WI38 (cell line): Measurements from ENCODE around the gene DARS1.

ENCODE experiments used
- H3K4me3 ChIP-seq: 2 replicates; pipeline ENCODE4 v1.5.1; 2011; ENCODE audit warnings: low read depth, mild to moderate bottlenecking, control low read depth, low read length
- TF ChIP-seq, protein P1 (sequence below): IDR thresholded peaks from 2 replicates; pipeline ENCODE4 v1.5.1; 2012; ENCODE audit warnings: low read depth, mild to moderate bottlenecking, control low read depth, low read length

Gene DARS1

DNA sequence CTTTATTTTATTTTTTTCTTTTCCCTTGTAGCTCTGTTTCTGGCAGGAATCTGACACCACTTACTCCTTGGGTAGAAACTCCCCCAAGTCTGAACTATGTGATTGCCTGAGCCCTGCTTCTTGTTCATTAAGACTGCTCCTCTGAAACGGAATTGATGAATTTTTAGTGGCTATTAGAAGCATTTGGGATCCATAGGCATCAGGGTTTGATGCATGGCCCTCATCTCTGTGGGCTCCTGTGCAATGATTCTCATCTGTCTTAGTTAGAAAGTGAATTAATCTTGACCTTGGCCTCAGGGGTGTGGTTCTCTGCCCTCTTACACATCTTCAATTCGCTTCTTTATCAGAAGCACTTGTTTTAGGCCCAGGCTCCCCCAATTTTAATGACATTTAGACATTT is 31.0 kb upstream of the DARS1 start:
- TF ChIP-seq, protein P1, sequence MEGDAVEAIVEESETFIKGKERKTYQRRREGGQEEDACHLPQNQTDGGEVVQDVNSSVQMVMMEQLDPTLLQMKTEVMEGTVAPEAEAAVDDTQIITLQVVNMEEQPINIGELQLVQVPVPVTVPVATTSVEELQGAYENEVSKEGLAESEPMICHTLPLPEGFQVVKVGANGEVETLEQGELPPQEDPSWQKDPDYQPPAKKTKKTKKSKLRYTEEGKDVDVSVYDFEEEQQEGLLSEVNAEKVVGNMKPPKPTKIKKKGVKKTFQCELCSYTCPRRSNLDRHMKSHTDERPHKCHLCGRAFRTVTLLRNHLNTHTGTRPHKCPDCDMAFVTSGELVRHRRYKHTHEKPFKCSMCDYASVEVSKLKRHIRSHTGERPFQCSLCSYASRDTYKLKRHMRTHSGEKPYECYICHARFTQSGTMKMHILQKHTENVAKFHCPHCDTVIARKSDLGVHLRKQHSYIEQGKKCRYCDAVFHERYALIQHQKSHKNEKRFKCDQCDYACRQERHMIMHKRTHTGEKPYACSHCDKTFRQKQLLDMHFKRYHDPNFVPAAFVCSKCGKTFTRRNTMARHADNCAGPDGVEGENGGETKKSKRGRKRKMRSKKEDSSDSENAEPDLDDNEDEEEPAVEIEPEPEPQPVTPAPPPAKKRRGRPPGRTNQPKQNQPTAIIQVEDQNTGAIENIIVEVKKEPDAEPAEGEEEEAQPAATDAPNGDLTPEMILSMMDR = no peak
- no peak overlapping the region for H3K4me3 ChIP-seq

DNA sequence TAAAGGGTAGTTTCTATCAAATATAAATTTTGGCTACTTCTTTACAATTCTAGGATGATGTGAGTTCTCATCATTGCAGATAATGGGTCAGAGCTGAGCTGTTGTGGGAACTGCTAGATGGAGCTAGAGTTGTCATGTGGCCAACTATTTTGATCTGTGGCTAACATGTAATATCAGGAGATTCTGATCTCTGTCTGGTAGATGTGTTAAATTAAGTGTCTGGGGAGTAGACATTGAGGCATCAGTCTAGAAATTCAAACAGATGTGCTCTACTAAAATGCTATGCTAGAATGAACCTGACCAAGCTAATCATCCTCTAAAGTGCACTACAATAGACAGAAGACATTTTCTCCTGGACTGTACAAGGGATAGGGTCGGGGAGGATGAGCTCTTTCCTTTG is 30.3 kb upstream of the DARS1 start:
- no peak overlapping the region for H3K4me3 ChIP-seq
- TF ChIP-seq, protein P1 = no peak

DNA sequence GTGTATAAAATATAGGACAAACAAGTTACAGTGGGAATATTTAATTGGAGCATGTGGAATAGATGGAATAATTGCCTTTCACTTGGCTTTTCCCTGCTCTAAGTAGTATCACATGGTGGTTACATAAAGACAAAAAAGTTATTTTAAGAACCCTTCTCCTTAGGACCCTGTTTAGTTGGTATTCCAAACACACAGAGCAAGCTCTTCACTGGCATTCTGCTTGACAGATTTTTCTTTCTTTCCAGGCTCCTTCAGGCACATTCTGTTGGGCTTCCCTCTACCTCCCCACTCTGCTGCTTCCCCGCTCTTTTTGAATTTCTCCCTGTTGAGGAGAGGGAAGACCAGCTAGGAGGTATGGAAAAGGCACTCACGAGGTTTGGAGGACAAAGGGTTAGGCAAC is 29.0 kb upstream of the DARS1 start:
- H3K4me3 ChIP-seq = no peak overlapping the region
- TF ChIP-seq, protein P1 = no peak

DNA sequence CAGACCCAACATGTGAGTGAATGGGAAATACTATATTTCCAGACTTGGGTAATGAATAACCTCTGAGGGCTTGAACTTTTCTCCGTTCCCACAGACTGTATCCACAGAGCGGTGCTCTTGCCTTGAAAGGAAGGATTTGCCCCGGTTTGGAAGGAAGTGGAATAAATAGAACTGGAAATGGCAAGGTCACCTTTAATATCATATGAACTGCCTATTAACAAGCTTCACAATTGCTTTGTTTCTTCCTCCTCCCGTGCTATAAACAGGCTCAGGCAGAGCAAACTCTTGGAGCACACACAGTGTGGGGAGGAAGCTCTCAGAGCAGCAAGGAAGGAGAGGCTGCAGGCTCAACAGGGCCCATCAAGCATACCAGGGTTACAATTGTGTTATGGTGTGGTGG is 28.5 kb upstream of the DARS1 start:
- H3K4me3 ChIP-seq = no peak overlapping the region
- TF ChIP-seq, protein P1 = no peak

DNA sequence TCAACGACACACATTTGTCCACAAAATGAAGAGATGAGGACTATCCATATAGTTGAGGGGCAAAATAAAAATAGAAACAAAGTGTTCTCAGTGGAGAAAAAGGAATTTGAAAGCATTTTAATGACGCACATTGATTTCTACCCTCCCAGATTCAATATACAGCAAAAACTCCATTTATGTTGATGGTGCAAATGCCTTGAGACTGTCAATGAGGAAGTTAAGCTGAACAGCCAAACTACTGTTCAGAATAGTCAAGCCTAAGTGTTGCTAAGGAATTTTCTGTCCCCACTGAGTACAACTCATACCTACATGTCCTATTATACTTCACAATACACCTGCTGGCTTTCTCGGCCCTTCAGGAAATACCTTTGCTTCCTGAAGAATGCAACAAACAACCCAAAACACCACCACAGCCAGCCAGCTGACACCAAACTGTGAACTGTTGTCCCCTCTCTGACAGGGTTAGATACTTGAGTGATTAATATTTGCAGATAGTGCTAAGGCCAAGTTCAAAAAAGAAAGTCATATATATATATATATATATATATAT is 27.8 kb upstream of the DARS1 start:
- TF ChIP-seq, protein P1 = no peak
- H3K4me3 ChIP-seq = no peak overlapping the region

DNA sequence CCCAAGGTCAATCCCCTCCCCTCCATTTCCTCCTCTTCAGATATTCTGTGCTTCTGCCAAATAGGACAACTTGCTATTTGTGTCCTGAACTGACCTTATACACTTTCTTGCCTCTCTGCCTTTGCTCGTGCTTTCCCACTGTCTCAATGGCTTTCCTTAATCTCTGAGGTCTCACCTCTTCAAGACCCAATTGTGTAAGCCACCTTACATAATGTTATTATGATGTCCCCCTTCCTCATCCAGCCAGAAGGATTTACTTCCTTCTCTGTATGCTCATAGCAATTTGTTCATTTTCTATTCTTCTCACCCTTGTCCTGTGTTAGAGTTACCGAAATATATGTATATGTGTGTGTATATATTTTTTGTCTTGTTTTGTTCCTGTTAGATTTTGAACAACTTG is 26.9 kb upstream of the DARS1 start:
- H3K4me3 ChIP-seq = no peak overlapping the region
- TF ChIP-seq, protein P1 = no peak

DNA sequence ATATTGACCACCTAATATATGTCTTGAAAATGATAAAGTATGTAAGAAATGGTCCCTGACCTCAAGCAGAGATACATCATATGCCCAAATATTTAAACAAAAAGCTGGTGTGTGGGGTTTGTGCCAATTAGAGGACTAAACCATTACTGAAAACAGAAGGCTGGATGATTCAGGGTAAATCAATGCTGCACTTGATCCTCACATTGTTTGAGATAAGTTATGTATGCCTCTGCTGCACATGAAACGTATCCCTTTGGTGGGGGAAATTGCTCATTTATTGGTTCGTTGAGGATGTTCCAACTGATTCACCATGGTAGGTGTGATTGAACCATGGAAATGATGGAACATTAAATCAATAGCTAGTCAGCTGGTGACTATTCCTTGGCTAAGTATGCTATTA is 24.7 kb upstream of the DARS1 start:
- TF ChIP-seq, protein P1 = no peak
- no peak overlapping the region for H3K4me3 ChIP-seq
